PFSK-1 (cell line): ENCODE measurements around the gene ATG4D.

Experiments used
- POLR2AphosphoS5 ChIP-seq: IDR thresholded peaks from 2 replicates; pipeline ENCODE4 v1.6.1; 2012; ENCODE audit warnings: low read depth, mild to moderate bottlenecking, control low read depth, low read length, moderate library complexity
- REST ChIP-seq, 2 experiments: IDR thresholded peaks; 2 replicates each; pipeline versions ENCODE4 v1.6.1 to v1.8.0; 2011 to 2012; ENCODE audit warnings: low read depth in 2 of 2, low read length in 2 of 2, control low read depth in 1 of 2, inconsistent platforms in 1 of 2, mild to moderate bottlenecking in 1 of 2, moderate library complexity in 1 of 2; ENCODE audit not compliant: insufficient read depth in 1 of 2
- SIN3A ChIP-seq: IDR thresholded peaks from 2 replicates; pipeline ENCODE4 v1.6.1; 2012; ENCODE audit warnings: mild to moderate bottlenecking, low read length, moderate library complexity, borderline replicate concordance; ENCODE audit not compliant: insufficient read depth
- TAF1 ChIP-seq: IDR thresholded peaks from 2 replicates; pipeline ENCODE4 v1.6.1; 2012; ENCODE audit warnings: low read length, control low read depth, borderline replicate concordance; ENCODE audit not compliant: insufficient read depth

- TF ChIP-seq POLR2AphosphoS5 = no peak
- no peak for TF ChIP-seq SIN3A
- TF ChIP-seq TAF1 = no peak
- no peak for TF ChIP-seq REST (IDR thresholded peaks at IDR 0.05; ENCODE audit: insufficient read depth in 1 of 2, low read depth in 2 of 2, low read length in 2 of 2)
Measured at GRCh38 chr19:10555610-10555973, 11.9 kb downstream of the ATG4D start.
